Activated T-cell treated with anti-CD3 and anti-CD28 coated beads, Interleukin-2, amount 50 U/mL, for 1 hour (primary cell): Measurements from ENCODE around the gene TRIP4.

Experiments used
- DNase-seq: peaks from one replicate; pipeline ENCODE4 v3.0.0-alpha.2; 2020

TRIP4 gene

GRCh38 chr15:64452988-64453688 lies 65.5 kb downstream of the TRIP4 start:
- no peak for DNase-seq

GRCh38 chr15:64453689-64454037 lies 66.0 kb downstream of the TRIP4 start:
- no peak for DNase-seq

GRCh38 chr15:64454282-64454681 lies 66.6 kb downstream of the TRIP4 start:
- no peak for DNase-seq

GRCh38 chr15:64455961-64456371 lies 68.3 kb downstream of the TRIP4 start:
- DNase-seq = no peak

- no peak for DNase-seq
Measured at GRCh38 chr15:64456634-64457108, 69.0 kb downstream of the TRIP4 start.

- DNase-seq = no peak
Measured at GRCh38 chr15:64459066-64459781, 71.6 kb downstream of the TRIP4 start.

GRCh38 chr15:64460206-64460723 lies 72.6 kb downstream of the TRIP4 start, which contains the start of gene ZNF609:
TSS of gene ZNF609 (plus strand) at chr15:64460578. CDS start at chr15:64499420, 38,842 bp downstream.
- DNase-seq = peak; percentile 94

GRCh38 chr15:64460724-64461720 lies 73.4 kb downstream of the TRIP4 start:
- DNase-seq = peak; percentile 40

- DNase-seq = peak; percentile 30
Measured at GRCh38 chr15:64461721-64462162, 74.1 kb downstream of the TRIP4 start.

- no peak for DNase-seq
Measured at GRCh38 chr15:64462492-64462891, 74.9 kb downstream of the TRIP4 start.

- DNase-seq = no peak
Measured at GRCh38 chr15:64464276-64465005, 76.8 kb downstream of the TRIP4 start.

- DNase-seq = no peak
Measured at GRCh38 chr15:64466408-64467141, 78.9 kb downstream of the TRIP4 start.

GRCh38 chr15:64472161-64472560 lies 84.5 kb downstream of the TRIP4 start:
- no peak for DNase-seq

- no peak for DNase-seq
Measured at GRCh38 chr15:64474846-64475245, 87.2 kb downstream of the TRIP4 start.

- DNase-seq = no peak
Measured at GRCh38 chr15:64476550-64476949, 88.9 kb downstream of the TRIP4 start.

- DNase-seq = no peak
Measured at GRCh38 chr15:64478863-64479262, 91.2 kb downstream of the TRIP4 start.

GRCh38 chr15:64480891-64481290 lies 93.3 kb downstream of the TRIP4 start:
- DNase-seq = no peak

GRCh38 chr15:64483749-64484148 lies 96.1 kb downstream of the TRIP4 start:
- DNase-seq = no peak

- DNase-seq = no peak
Measured at GRCh38 chr15:64485796-64486195, 98.2 kb downstream of the TRIP4 start.

GRCh38 chr15:64490598-64491259 lies 103.1 kb downstream of the TRIP4 start:
- DNase-seq = no peak

- no peak for DNase-seq
Measured at GRCh38 chr15:64493641-64494040, 106.0 kb downstream of the TRIP4 start.
